Stimulated activated CD8-positive, alpha-beta memory T cell treated with anti-CD3 and anti-CD28 coated beads, Interleukin-15, amount 100 ng/mL, for 1 hour (primary cell): ENCODE results near the gene DONSON.
"Not testable (repeated sequence)": the region's sequence is repeated elsewhere in the genome, so short reads cannot be mapped to it uniquely, and the experiment has no call there.

Experiments
- DNase-seq: peaks from one replicate; pipeline ENCODE4 v3.0.0-alpha.2; 2020; ENCODE audit warnings: low read depth

The DONSON gene, protein sequence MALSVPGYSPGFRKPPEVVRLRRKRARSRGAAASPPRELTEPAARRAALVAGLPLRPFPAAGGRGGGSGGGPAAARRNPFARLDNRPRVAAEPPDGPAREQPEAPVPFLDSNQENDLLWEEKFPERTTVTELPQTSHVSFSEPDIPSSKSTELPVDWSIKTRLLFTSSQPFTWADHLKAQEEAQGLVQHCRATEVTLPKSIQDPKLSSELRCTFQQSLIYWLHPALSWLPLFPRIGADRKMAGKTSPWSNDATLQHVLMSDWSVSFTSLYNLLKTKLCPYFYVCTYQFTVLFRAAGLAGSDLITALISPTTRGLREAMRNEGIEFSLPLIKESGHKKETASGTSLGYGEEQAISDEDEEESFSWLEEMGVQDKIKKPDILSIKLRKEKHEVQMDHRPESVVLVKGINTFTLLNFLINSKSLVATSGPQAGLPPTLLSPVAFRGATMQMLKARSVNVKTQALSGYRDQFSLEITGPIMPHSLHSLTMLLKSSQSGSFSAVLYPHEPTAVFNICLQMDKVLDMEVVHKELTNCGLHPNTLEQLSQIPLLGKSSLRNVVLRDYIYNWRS

DNA sequence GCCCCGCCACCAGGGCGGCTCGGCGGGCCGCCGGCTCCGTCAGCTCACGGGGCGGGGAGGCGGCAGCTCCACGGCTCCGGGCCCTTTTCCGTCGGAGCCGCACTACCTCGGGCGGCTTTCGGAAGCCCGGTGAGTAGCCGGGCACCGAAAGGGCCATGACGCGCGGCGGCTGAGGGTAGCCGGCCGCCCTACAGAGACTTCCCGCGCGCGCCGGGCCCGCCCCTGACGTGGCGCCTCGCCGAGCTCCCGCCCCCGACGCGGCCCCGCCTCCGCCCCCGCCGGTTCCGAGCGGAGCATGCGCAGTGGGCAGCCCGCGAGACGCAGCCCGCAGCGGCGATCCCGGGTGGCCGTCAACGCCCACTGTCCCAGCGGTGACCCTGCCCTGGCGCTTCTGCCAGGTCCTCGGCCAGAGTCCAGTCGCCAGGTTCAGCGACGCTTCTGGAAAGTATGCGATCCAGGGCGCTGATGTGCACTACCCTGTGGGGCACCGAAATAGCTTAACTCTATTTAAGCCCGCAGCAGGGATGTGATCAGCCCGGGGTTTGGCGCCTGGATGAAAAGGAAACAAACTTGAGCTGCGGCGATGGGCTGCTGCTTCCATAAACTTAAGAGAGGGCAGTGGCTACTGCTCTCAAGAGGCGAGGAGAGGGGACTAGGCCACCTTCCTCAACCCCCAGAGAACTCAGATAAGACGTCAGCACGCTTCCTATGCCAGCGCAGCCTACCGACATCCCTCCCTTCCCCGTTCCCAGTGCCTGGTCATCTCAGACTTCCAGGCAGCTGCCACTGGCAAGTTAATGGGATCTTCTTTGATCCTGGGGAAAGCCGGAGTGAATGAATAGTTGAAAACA, at the start of gene DONSON:
Gene DONSON (minus strand): TSS at position 200 of the 851 bp plus-strand sequence. CDS start 43 bp downstream, at position 157.
- peak; percentile 65 for DNase-seq

DNA sequence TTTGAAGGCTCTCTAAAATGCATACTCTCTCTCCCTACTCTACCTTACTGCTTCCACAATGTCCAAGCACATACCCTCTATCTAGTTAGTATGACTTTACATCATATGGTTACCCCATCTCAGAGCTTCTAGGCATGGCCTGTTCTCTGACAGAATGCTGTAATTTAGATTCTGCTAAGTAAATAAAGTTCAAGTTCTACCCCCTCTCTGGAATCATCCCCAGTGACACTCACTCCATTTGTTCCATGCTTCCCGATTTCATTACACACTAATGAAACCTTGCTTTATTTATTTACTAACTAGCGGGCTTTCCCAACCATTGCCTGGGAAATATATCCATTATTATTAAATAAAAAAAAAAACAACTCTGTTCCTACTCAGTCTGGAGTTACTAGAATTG, 45.8 kb upstream of the DONSON start:
- DNase-seq, result no peak

DNA sequence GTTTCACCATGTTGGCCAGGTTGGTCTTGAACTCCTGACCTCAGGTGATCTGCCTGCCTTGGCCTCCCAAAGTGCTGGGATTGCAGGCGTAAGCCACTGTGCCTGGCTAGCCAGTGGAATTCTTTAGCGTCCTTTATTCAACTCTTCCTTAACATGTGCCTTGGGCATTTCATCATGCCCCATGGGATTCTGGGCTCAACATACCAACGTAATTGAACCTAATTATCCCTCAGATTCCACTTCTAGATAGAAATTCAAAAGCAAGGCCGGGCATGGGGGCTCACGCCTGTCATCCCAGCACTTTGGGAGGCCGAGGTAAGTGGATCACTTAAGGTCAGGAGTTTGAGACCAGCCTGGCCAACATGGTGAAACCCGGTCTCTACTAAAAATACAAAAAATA, 37.7 kb upstream of the DONSON start:
- DNase-seq, result not testable (repeated sequence)

DNA sequence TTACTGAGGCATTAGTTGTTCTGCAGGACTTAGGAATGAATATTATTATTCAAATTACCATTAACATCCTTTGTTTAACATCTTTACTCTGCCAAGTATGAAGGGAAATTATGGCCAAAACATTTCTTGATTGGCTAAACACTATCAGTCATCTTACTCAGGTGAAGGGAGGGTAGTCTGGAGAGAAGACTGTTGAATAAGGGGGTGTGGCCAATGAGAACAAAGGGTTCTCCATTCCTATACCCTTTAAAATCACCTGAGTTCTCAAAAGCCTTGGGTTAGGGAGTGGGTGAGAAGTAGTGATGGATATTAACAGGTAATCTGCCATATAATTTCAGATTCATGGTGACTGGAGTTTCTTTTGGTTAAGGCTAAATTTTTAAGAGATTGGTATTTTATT, 33.8 kb upstream of the DONSON start:
- DNase-seq, result no peak

DNA sequence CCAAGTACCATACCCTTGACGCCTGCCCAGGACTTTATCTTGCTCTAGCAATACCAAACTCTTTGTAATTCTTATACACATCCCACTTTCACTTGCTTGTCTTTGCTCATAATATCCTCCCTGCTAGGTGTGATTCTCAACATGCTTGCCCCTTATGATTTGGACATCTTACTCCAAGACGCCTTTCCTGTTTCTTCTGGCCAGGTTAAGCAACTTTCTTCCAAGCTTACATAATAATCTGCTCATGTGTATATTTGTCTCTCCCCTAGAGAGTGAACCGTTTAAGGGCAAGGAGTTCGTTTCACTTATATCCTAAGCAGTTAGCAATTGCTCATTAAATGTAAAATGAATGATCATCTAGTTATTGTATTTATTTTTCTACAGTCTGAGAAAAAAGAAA, 31.2 kb upstream of the DONSON start:
- DNase-seq, result no peak

DNA sequence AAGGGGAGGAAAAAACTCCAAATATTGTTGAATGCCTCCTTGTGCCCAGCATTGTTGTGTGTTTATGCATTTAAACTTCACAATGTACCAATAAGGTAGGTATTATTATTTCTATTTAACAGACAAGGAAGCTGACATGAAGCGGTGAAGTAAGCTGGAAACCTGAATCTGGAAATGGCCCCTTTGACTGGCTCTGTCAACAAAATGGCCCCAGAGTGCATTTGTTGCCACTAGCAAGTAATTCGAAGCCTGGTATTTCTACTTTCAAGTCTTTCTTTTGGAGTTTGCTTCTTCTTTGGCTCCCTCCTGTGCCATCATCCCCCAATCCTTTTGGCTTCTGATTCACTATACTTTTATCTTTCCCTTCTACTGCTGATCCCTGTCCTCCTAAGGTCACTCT, 29.9 kb upstream of the DONSON start:
- no peak for DNase-seq

DNA sequence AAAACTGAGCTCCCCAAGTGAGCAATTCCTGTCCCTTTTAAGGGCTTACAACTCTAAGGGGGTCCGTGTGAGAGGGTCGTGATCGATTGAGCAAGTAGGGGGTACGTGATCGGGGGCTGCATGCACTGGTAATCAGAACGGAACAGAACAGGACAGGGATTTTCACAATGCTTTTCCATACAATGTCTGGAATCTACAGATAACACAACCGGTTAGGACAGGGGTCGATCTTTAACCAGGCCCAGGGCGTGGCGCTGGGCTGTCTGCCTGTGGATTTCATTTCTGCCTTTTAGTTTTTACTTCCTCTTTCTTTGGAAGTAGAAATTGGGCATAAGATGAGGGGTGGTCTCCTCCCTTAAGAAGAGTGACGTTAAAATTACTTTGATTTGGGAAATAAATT, 29.1 kb upstream of the DONSON start:
- DNase-seq, result not testable (repeated sequence)

DNA sequence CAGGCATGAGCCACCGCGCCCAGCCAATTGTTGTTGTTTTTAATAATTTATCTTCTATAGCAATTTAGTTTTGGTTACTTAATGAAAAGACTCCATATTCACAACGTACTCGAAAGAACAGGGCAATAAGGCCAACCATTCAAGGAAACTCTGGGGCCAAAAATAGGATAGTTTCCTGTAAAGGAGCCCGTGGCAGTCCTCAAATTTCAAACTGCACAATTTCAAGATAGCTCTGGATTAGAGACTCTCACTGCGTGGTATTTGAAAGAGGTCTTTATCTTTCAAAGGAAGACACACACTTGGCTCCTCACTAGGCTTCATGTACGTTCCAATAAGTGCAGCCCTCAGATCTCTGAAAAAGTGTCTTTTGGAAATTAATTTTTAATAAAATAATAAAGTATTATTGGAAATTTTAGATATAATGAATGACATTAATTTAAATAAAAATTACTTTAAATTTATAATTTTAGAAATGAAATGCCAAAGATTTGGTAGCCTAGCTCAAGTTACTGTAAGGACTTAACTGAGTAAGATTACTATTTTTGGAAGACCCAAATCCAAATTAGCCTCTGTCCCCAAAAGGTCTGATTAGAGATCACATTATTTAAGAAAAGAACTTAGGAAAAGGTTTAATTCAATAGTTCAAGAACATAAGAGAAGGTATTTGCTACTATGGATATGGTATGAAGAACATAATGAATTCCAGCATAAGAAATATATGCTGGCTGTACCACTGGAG, 22.7 kb upstream of the DONSON start:
- DNase-seq, result no peak

DNA sequence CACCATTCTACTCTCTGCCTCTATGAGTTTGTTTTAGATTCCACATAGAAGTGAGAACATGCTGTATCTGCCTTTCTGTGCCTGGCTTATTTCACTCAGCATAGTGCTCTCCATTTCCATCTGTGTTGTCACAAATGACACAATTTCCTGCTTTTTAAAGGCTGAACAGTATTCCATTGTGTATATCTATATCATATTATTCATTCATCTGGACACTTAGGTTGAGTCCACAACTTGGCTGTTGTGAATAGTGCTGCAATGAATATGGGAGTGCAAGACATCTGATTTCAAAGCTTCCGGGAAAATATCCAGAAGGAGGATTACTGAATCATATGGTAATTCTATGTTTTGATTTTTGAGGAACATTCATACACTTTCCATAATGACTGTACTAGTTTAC, 20.1 kb upstream of the DONSON start:
- no peak for DNase-seq

DNA sequence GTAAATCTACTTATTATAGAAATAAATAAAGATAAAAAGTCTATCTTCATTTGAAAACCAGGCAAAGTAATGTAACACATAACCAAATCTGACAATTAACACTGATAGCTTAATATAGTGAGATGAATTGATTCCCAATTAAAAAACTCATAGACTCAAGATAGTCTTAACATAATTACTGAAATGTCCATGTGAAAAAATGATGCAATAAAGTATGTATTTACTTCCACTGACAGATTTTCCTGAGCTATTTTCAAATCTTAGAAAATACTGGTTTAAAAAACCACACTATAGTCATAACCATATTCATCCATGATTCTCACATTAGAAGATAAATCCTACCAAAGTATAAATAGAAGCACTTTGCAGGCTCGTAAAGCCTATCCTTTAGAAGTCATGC, 9.6 kb upstream of the DONSON start:
- DNase-seq, result no peak

DNA sequence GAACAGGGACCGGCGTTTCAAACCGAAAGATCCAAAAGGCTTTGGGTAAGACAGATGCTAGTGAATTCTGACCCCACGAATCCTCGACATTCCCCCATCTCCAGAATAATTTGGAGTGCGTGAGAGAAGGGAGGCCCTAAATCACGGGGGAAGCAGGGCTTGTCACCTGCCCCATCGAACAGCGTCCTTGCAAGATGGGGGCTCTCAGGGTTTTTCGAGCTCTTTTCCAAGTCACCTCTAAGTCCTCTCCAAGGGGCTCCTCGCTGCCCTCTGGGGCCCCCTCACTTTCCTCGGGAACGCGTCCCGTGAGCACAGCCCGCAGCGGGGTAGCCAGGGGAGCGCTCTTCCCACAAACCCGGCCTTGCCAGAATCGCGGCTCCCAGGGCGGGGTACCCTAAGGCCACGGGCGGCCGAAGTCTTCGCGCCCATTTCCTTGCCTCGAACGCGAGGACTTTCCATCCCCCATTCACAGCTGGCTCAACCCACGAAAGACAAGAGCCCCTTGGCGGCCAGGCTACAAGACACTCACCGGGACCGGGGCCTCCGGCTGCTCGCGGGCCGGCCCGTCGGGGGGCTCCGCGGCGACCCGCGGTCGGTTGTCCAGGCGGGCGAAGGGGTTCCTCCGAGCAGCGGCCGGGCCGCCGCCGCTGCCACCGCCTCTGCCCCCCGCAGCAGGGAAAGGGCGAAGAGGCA, 546 bp downstream of the DONSON start:
- no peak for DNase-seq

DNA sequence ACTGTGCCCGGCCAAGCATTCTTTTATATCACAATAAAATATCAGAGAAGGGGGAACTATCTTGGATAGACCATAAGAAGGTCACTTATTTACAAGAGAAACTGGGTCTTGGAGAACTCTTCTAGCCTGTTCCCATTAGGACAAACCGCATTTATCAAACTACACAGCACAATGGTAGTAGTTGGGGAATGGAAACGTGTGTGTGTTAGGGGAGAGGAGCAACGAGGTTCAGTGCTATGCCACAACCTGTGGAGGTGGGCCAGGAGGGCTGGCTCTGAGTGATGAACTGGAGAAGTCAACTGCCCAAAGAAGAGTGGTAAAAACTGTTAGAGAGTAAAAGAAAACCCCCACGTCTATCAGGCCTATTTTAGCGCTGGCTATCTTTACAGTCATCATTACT, 1.6 kb downstream of the DONSON start:
- no peak for DNase-seq

DNA sequence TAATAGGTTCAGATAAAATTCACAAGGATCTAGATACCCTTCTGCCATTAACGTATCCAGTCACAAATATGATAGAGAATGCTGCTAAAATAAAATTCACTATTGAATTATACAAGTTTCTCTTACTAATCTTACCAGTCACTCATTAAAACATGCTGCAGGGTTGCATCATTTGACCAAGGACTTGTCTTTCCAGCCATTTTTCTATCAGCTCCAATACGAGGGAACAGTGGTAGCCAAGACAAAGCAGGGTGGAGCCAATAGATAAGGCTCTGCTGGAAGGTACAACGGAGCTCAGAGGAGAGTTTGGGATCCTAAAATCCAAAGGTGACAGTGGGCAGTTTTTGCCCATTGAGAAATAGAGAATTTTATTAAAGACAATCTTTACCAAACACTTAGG, 4.0 kb downstream of the DONSON start:
- no peak for DNase-seq

DNA sequence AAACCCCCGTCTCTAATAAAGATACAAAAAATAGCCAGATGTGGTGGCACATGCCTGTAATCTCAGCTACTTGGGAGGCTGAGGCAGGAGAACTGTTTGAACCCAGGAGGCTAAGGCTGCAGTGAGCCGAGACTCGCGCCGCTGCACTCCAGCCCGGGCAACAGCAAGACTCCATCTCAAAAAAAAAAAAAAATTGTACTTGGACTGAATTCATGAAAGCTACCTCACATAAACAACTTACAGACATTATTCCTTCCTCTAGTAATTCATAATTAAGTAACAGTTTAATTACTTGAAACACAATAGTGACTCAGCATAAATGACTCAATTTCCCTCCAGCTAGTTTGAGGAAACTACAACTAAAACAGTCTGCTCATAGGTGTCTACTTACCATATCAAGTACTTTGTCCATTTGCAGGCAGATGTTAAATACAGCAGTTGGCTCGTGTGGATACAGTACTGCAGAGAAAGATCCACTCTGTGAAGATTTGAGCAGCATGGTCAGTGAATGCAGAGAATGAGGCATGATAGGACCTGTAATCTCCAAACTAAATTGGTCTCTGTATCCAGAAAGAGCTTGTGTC, 9.4 kb downstream of the DONSON start:
- DNase-seq, result no peak

DNA sequence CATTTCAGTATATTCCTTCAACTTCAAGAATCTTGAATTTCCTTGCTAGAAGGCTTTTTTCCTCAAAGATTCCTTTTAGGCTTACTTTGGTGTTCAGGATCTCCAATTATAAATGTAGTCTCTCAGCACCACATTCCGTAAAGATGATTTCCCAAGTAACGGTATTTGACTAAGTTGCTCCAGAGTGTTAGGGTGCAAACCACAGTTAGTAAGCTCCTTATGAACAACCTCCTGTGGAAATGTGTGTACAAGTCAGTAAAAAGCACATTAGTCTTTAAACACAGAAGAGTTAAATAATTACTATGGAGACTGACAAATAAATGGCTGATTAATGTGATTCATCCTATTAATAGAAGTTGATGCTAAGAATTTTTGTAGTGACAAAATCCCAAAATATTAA, 10.3 kb downstream of the DONSON start:
- DNase-seq, result no peak

DNA sequence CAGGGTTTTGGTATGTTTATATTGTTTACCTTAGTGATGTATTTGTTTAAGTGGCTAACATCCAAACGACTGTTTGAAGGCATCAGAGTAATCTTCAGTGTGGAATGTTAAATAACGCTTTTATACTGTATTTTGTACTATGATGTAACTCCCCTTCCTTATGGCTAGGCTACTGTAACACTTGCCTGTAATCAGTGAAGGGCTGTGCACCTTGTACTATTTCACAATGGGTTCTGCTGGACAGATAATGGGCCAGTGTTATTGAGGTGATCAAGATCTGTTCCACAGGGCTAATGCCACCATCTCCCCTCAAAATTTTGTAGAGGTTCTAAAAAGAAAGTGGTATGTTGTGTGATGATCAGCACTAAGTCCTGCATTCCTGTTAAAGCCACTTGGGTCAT, 11.7 kb downstream of the DONSON start:
- not testable (repeated sequence) for DNase-seq

DNA sequence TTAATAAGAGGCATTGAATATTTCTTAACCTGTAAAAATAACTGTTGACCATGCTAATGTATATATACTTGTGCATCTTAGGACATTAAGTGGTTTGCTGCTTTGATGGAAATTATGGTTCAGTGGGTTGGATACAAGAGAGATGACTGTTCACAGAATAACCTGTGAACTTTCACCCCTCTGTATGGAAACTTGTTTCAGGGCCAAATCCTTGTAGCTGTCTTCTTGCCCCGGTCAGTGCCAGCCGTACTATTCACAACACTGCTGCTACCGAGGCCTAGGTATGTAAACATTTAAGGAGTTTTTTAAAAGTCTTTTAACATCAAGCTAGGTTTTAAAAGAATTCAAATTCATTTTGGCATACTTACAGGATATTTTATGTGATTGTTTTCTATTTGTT, 16.1 kb downstream of the DONSON start:
- no peak for DNase-seq

DNA sequence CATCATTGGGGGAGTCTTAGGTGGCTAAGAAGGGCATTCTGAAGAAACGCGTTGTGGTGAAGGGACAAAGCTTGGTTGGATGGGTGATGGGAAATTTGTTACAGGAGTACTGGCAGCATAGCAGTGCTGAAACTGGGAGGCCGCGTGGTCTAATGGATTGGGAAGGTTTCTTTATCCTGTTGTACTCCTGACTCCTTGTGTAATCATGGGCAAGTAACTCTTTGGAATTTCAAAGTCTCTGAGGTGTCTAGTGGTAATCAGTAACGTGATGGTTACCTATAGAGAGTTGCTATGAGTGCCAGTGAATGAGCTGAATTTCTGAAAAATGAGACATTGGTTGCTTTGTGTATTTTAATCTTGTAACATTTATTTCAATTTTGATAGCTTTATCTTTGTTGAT, 18.5 kb downstream of the DONSON start:
- DNase-seq, result no peak

DNA sequence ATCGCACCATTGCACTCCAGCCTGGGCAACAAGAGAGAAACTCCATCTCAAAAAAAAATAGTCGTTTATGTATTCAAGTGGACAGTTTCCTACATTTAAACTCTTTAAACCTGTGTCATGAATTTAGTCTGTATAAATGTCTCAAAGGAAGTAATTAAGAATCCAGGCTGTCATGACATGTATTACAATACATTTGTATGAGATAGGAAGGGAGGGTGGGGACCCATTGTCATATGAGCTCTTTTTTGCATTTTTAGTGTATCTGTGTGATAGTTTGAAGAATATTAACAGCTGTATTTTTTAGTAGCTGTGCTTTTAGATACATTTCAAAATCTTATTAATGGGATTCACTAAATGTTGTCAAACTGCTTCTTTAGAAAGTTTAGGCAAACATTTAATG, 20.0 kb downstream of the DONSON start:
- DNase-seq, result no peak

DNA sequence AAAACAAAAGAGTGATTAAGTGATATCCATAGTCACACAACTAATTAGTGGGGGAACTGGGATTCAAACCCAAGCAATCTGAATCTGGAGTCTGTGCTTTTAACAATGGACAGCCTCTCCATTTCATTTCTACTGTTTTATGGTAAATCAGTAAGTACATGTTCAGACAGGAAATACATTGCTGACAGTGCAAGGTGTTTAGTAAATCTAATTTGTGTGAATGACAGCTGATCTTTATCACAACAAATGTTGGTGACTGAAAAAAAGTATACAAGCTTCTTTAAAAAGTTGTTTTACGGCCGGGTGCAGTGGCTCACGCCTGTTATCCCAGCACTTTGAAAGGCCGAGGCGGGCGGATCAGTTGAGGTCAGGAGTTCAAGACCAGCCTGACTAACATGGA, 20.6 kb downstream of the DONSON start:
- no peak for DNase-seq

DNA sequence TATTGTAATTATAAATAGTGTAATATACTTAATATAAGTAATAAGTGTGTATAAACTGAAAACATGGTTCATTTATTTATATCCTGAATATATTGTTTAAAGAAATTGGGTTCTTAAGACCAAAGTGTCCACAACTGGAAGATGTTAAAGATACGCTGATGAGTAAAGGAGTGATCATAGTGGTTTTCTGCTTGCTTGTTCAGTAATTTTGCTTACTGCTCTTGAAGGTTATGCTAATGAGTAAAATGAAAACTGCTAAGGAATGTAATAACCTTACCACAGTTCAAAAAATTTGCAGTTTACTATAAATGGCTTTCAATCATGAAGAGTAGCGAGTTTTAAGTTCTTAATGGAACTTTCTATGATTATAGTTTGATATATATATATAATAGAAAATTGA, 22.0 kb downstream of the DONSON start:
- no peak for DNase-seq
